ENCODE results near the gene KLHL17.

The KLHL17 gene

DNA sequence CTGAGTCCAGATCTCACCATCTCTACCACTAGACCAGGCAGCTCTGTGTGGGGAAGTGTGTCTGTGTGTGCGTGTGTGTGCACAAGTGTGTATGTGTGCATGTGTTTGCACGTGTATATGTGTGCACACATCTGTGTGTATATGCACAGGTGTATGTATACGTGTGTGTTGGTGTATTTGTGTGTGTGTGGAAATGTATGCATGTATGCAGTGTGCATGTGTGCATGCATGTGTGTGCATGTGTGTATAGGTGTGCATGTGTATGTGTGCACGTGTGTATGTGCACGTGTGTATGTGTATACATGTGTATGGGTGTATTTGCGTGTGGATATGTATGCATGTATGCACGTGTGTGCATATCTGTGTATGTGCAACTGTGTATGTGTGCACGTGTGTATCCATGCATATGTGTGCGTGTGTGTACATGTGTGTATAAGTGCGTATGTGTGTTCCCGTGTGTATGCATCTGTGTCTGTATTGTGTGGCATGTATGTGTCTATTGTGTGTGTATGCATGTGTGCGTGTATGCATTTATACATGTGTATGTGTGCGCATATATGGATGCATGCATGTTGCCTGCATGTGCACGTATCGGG lies 9.0 kb downstream of the KLHL17 start:
- no peak for TF ChIP-seq CTCF (conservative IDR thresholded peaks at IDR 0.05; ENCODE audit: control insufficient read depth, insufficient read depth, low read depth, low read length)
- H3K4me3 ChIP-seq (ENCODE audit: control insufficient read depth, low read depth, low read length), result no peak overlapping the region
- DNase-seq (ENCODE audit: low read depth), result no peak

DNA sequence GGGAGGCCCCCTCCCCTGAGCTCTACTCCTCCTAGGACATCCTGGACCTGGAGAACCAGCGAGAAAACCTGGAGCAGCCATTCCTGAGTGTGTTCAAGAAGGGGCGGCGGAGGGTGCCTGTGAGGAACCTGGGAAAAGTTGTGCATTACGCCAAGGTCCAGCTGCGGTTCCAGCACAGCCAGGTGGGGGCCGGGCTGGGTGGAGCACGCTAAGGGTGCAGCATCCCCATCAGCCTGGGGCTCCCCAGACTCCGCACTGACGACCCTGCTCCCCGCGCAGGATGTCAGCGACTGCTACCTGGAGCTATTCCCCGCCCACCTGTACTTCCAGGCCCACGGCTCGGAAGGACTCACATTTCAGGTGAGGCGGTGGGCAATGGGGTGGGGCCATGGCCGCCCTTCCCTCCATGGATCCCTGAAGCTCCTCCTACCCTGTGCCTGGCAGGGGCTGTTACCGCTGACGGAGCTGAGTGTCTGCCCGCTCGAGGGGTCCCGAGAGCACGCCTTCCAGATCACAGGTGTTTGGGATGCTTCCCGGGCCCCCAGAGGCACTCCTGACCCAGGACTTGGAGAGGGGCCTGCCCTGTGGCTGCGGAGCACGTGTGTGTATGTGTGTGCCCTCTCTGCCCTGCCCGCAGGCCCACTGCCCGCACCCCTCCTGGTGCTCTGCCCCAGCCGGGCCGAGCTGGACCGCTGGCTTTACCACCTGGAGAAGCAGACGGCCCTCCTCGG lies 10.0 kb downstream of the KLHL17 start:
- DNase-seq (ENCODE audit: low read depth), result no peak
- no peak for TF ChIP-seq CTCF (conservative IDR thresholded peaks at IDR 0.05; ENCODE audit: control insufficient read depth, insufficient read depth, low read depth, low read length)
- no peak overlapping the region for H3K4me3 ChIP-seq (ENCODE audit: control insufficient read depth, low read depth, low read length)

DNA sequence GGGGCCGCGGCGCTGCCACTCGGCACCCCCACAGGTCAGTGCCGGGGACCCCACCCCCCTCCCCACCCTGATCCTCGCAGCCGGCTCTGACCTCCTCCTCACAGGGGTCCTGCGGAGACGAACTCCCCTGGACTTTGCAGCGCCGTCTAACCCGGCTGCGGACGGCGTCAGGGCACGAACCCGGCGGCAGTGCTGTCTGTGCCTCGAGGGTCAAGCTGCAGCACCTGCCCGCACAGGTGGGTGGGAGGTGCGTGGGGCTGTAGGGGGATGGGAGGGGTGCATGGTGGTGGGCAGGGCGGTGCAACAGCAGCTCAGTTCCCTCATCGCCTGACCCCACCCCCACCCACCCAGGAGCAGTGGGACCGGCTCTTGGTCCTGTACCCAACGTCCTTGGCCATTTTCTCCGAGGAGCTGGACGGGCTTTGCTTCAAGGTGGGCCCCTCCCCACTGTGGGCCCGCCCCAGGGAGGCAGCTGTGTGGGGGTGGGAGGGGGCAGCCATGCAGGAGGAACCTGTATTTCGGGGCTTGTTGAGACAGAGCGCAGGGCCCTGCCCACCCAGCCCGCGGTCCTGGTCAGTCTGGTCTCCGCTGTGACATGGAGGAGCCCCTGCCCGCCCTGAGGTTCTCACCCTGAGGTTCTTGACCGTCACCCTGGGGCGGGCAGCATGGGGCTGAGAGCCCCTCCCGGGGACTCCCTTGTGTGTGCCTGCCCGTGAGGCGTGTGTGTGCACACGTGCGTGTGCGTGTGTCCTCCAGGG lies 10.8 kb downstream of the KLHL17 start:
- DNase-seq (ENCODE audit: low read depth), result no peak
- TF ChIP-seq CTCF (conservative IDR thresholded peaks at IDR 0.05; ENCODE audit: control insufficient read depth, insufficient read depth, low read depth, low read length), result no peak
- no peak overlapping the region for H3K4me3 ChIP-seq (ENCODE audit: control insufficient read depth, low read depth, low read length)

DNA sequence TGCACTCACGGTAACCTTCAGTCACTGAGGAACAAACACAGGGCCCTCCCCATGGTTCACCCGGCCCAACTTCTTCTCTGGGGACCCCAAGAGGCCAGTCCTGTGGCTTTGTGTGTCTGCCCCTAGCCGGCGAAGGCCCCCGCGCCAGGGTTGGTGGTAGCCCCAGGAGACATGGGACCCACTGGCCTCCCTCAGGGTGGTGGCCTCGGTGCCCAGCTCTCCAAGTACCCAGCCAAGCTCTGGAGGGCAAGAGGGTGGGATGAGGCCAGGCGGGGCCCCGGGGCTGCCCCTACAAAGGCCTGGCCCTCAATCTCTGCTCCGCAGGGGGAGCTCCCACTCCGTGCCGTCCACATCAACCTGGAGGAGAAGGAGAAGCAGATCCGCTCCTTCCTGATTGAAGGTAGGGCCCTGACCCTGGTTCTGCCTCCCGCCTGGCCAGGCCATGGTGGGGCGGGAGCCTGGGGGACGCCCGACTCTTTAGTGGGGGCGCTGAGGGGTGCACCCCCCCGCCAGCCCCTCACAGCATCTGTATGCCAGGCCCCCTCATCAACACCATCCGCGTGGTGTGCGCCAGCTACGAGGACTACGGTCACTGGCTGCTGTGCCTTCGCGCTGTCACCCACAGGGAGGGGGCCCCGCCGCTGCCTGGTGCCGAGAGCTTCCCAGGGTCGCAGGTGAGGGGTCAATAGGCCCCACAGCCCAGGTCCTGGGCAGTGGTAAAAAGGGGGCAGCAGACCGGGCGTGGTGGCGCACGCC lies 11.5 kb downstream of the KLHL17 start:
- no peak overlapping the region for H3K4me3 ChIP-seq (ENCODE audit: control insufficient read depth, low read depth, low read length)
- no peak for TF ChIP-seq CTCF (conservative IDR thresholded peaks at IDR 0.05; ENCODE audit: control insufficient read depth, insufficient read depth, low read depth, low read length)
- DNase-seq (ENCODE audit: low read depth), result no peak

DNA sequence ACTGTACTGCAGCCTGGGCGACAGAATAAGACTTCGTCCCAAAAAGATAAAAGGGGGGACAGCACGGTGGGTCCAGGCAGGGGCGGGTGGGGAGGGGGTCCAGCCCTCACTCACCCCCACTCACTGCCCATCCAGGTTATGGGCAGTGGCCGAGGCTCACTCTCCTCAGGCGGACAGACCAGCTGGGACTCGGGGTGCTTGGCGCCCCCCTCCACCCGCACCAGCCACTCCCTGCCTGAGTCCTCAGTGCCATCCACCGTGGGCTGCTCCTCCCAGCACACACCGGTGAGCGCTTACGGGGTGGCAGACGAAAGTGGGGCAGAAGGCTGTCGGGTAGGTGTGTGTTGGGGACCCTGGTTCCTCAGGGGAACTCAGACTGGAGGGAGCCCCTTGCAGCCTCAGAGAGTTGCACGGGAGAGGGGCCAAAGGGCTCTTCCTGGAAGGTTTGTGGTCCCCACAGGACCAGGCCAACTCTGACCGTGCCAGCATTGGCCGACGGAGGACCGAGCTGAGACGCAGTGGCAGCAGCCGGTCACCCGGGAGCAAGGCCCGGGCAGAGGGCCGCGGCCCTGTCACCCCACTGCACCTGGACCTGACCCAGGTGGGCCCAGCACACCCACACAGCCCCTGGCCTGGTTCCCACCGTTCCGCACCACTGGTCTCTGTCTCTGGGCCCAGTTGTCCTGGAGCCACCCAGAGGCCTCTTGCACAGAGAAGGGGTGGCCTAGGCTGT lies 12.5 kb downstream of the KLHL17 start:
- no peak overlapping the region for H3K4me3 ChIP-seq (ENCODE audit: control insufficient read depth, low read depth, low read length)
- DNase-seq (ENCODE audit: low read depth), result no peak
- no peak for TF ChIP-seq CTCF (conservative IDR thresholded peaks at IDR 0.05; ENCODE audit: control insufficient read depth, insufficient read depth, low read depth, low read length)

Measured in fibroblast of mammary gland (primary cell).